Testis (tissue), 3 donors: ENCODE results near the gene ERCC1. TPM values are rescaled to one million over a fixed set of nuclear protein-coding genes. Genes with fewer than 3 reads are reported as not detected.

Experiments used
- DNase-seq: peaks from one replicate; pipeline ENCODE4 v3.0.0-alpha.2; 2019
- H3K27ac ChIP-seq, 2 donors: fragments of 200-600 bp; sonication (generic); one replicate each; pipeline ENCODE4 v1.5.1; 2019
- H3K27me3 ChIP-seq: fragments of 200-600 bp; sonication (generic); one replicate; pipeline ENCODE4 v1.5.1; 2019
- H3K36me3 ChIP-seq: fragments of 200-600 bp; sonication (generic); one replicate; pipeline ENCODE4 v1.5.1; 2017; ENCODE audit warnings: low read depth; ENCODE audit errors: missing control alignments
- H3K4me1 ChIP-seq: fragments of 200-600 bp; sonication (generic); one replicate; pipeline ENCODE4 v1.5.1; 2019
- H3K4me3 ChIP-seq, 2 donors: fragments of 200-600 bp; sonication (generic); one replicate each; pipeline ENCODE4 v1.5.1; 2017 to 2019
- H3K9me3 ChIP-seq: fragments of 200-600 bp; sonication (generic); one replicate; pipeline ENCODE4 v1.5.1; 2017
- POLR2A ChIP-seq: fragments of 450-650 bp; IDR thresholded peaks from one replicate; pipeline ENCODE4 v1.6.1; 2017; ENCODE audit warnings: antibody characterized with exemption, mild to moderate bottlenecking, moderate library complexity
- WGBS, 2 donors: methylation state at CpG; one replicate each; pipeline ENCODE4 v1.1.5; 2018; 5-methylcytosine and 5-hydroxymethylcytosine counted together
- intact Hi-C: fragments of 100-400 bp; cut with DNase I; formaldehyde crosslinking; loops from one replicate; pipeline ENCODE4 v1.15.1; 2023; ENCODE audit warnings: low total_unique reads
- polyA plus RNA-seq: library from polyadenylated mRNA; stranded (reverse); fragments of 350-450 nt; fragmentation: Illumina TruSeq; extraction: RNeasy Lipid Tissue Mini Kit (QIAGEN cat#74804); gene quantifications from one replicate; pipeline ENCODE4 v1.2.3, GENCODE V29; 2014; ENCODE audit warnings: low read depth, low replicate concordance; ENCODE audit not compliant: insufficient read depth
- total RNA-seq, 2 donors: library from RNA; depleted of rRNA; stranded (reverse); fragments of >200 nt; gene quantifications; one replicate each; pipeline ENCODE4 v1.2.3, GENCODE V29; 2016
- TF ChIP-seq, protein P1 (sequence below), 3 experiments: fragments of 450-650 bp in 2 of 3; fragments of 200-600 bp in 1 of 3; sonication (generic) in 1 of 3; IDR thresholded peaks; one replicate each; pipeline ENCODE4 v1.5.1; 2016 to 2019; ENCODE audit warnings: antibody characterized with exemption in 3 of 3, mild to moderate bottlenecking in 2 of 3, moderate library complexity in 1 of 3

Gene ERCC1
- total and polyA plus RNA-seq, 3 donors from 2014 or later: 71.8 to 112 (median 95.7) TPM

DNA sequence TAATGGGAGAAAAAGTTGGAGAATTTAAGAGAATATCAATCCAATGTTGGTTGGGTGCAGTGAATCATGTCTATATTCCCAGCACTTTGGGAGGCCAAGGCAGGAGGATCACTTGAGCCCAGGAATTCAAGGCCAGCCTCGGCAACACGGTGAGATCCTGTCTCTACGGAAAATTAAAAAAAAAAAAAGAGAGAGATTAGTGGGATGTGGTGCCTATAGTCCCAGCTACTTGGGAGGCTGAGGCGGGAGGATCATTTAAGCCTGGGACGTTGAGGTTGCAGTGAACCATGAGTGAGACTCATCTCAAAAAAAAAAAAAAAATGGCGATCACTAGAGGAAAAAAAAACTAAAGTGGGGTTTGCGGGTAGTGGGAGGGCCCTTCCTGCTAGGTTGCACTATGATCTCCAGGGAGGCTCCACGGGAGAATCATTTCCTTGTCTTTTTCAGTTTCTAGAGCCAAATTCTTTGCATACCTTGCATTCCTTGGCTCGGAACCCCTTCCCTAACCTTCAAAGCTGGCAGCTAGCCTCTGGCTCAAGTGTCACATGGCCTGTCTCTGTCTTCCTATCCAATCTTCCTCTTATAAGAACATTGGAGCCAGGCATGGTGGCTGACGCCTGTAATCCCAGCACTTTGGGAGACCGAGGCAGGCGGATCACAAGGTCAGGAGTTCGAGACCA is 47.5 kb downstream of the ERCC1 start:
- intact Hi-C loops: no loop called here
- Histone ChIP-seq H3K4me1 (peaks cover 11% of the 10 kb centered on the region), H3K36me3 (no peaks in the 10 kb centered on the region), H3K27ac (peak overlapping the region in 1 of 2 donors; percentile 35), H3K4me3 (no peak overlapping the region), H3K27me3 (no peaks in the 10 kb centered on the region), H3K9me3 (no peaks in the 10 kb centered on the region)
- TF ChIP-seq POLR2A: no peak
- TF ChIP-seq, protein P1, sequence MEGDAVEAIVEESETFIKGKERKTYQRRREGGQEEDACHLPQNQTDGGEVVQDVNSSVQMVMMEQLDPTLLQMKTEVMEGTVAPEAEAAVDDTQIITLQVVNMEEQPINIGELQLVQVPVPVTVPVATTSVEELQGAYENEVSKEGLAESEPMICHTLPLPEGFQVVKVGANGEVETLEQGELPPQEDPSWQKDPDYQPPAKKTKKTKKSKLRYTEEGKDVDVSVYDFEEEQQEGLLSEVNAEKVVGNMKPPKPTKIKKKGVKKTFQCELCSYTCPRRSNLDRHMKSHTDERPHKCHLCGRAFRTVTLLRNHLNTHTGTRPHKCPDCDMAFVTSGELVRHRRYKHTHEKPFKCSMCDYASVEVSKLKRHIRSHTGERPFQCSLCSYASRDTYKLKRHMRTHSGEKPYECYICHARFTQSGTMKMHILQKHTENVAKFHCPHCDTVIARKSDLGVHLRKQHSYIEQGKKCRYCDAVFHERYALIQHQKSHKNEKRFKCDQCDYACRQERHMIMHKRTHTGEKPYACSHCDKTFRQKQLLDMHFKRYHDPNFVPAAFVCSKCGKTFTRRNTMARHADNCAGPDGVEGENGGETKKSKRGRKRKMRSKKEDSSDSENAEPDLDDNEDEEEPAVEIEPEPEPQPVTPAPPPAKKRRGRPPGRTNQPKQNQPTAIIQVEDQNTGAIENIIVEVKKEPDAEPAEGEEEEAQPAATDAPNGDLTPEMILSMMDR (IDR thresholded peaks at IDR 0.05): no peak
- DNase-seq: peak; percentile 87
- WGBS, 2 donors: 25 to 38% methylated on average over 13 of the region's 13 CpGs

DNA sequence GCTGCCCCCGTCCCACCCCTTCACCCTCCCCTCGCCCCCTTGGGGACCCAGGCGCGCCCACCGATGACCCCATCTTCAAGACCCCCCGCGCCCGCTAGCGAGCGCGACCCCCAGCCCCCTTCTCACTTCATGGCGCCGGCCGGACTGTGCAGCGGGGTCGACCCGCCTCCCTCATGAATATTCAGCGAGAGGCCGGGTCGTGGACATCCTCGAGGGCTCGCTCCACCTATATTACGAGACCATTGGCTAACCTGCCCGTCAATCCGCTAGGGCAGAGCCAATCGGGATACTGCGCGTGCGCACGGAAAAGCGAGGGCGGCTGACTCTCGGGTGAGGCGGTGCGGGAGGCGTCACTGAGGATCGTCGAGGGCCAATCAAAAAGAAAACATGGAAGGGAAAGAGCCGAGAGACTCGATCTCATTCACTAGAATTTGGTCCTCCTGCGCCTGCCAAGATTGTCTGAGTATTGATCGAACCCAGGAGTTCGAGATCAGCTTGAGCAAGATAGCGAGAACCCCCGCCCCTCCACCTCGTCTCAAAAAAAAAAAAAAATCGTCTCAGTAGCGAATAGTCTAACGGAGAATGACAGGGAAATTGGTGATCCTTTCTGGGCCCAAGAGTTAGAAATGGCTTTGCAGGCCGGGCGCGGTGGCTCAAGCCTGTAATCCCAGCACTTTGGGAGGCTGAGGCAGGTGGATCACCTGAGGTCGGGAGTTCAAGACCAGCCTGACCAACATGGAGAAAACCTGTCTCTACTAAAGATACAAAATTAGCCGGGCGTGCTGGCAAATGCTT is 53.1 kb downstream of the ERCC1 start, which contains the start of gene ERCC2:
Gene ERCC2 (minus strand): TSS at position 164 of the 795 bp plus-strand sequence. CDS start 33 bp downstream, at position 131.
- peaks cover 6% of the 10 kb centered on the region for H3K4me1 ChIP-seq
- WGBS, 2 donors: 2 to 3% methylated on average over 37 to 54 of the region's 55 CpGs
- intact Hi-C loops: no loop called here

DNA sequence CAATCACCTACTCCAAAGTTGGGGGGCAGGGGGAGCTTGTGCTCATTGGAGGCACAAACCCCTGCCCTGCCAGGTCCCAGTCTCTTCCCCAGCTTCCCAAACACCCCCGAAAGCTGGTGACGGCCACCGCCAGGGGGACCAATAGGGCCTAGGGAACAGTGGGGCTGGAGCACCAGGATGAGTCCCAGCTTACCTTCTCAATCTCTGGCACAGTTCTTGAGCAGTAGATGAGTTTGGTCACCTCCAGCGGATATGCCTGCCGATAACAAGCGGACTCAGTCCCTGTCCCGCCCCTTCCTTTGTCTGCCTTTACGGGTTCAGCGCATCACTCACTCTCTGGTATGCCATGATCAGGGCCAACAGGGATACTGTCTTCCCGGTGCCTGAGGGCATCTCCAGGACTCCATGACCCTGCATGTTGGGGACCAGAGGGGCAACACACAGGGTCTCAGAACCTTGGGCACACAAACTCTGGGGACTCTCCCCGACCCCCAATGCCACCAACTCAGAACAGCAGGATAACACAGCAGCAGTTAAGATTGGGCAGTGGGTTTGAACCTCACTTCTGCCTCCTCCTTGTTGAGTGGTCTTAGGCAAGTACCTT is 54.9 kb downstream of the ERCC1 start:
- WGBS, 2 donors: 91 to 96% methylated on average over 5 to 11 of the region's 11 CpGs
- Histone ChIP-seq H3K36me3 (no peaks in the 10 kb centered on the region), H3K4me3 (no peak overlapping the region), H3K27ac (no peak overlapping the region), H3K4me1 (peaks cover 6% of the 10 kb centered on the region), H3K9me3 (no peaks in the 10 kb centered on the region), H3K27me3 (no peaks in the 10 kb centered on the region)
- no peak for DNase-seq
- TF ChIP-seq, protein P1 (IDR thresholded peaks at IDR 0.05): no peak
- no peak for TF ChIP-seq POLR2A
- intact Hi-C loops: no loop called here

More for the DNA sequence above, 53.1 kb downstream of the ERCC1 start, which contains the start of gene ERCC2:
- Histone ChIP-seq H3K27me3 (no peaks in the 10 kb centered on the region), H3K36me3 (no peaks in the 10 kb centered on the region), H3K4me3 (peak within 1 kb of the TSS; percentile 71 to 78), H3K9me3 (no peaks in the 10 kb centered on the region), H3K27ac (peak within 1 kb of the TSS; percentile 70 to 85)
- TF ChIP-seq, protein P1 (IDR thresholded peaks at IDR 0.05): no peak
- no peak for TF ChIP-seq POLR2A
- peak; percentile 99 for DNase-seq

DNA sequence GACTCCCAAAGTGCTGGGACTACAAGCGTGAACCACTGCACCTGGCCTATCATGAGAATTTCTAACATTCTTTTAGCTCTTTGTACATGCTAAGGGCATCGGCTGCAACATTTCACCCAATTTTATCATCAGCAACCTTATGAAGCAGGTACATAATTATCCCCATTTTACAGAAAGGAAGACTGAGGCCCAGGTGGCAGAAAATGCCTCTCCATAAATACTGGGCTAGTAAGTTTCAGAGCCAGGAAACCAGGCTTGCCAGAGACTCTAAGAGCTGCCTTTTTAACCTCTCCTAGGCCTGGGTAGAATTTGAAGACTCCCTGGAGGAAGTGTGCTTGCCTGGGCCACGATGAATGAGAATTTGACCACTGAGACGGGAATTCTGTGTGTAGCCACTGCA is 55.6 kb downstream of the ERCC1 start:
- no peak overlapping the region for H3K4me3 ChIP-seq
- 87 to 94% methylated on average over 4 of the region's 4 CpGs for WGBS, 2 donors
- intact Hi-C loops: no loop called here
- no peak overlapping the region for H3K27ac ChIP-seq
- H3K36me3 ChIP-seq: no peaks in the 10 kb centered on the region
- H3K27me3 ChIP-seq: no peaks in the 10 kb centered on the region
- H3K9me3 ChIP-seq: no peaks in the 10 kb centered on the region
- TF ChIP-seq POLR2A: no peak
- TF ChIP-seq, protein P1 (IDR thresholded peaks at IDR 0.05): no peak
- H3K4me1 ChIP-seq: peaks cover 6% of the 10 kb centered on the region
- no peak for DNase-seq
